Naive thymus-derived CD8-positive, alpha-beta T cell (primary cell): ENCODE measurements around the gene SETD7. TPM values are rescaled to one million over a fixed set of nuclear protein-coding genes. Genes with fewer than 3 reads are reported as not detected.
A peak's percentile ranks its signal among the peaks of the same experiment; 100 is the strongest.

Experiments used
- ATAC-seq, 2 donors: fragments of 150-1000 bp; cut with Tn5 transposase in 1 of 2; sonication (Bioruptor Pico), chemical (Tn5 transposase) in 1 of 2; 1 replicate in 1 of 2; 2 replicates in 1 of 2; pipeline ENCODE4 v1.10.0; 2021; ENCODE audit warnings: mild to moderate bottlenecking in 2 of 2, moderate library complexity in 2 of 2
- POLR2A ChIA-PET: fragments of 350-600 bp; sonication (Branson Sonifier 250); formaldehyde crosslinking; loops from one replicate; lab custom pipeline; 2021; ENCODE audit warnings: antibody characterized with exemption; lab: Charles Lee
- DNase-seq, 10 donors: peaks; one replicate each; pipeline versions ENCODE4 v3.0.0 to v3.0.0-alpha.2; 2020 to 2022
- H3K27ac Mint-ChIP-seq, 10 donors: one replicate each; pipeline ENCODE4 v1.8.0; 2020 to 2022; ENCODE audit warnings: mild to moderate bottlenecking in 10 of 10, mixed read lengths in 10 of 10, moderate library complexity in 4 of 10, inconsistent platforms in 1 of 10
- H3K27me3 Mint-ChIP-seq, 5 donors: one replicate each; pipeline ENCODE4 v1.8.0; 2021 to 2022; ENCODE audit warnings: mixed read lengths in 5 of 5
- H3K36me3 Mint-ChIP-seq, 3 donors: one replicate each; pipeline ENCODE4 v1.8.0; 2020 to 2022; ENCODE audit warnings: mixed read lengths in 3 of 3, mild to moderate bottlenecking in 2 of 3, inconsistent platforms in 1 of 3
- H3K4me1 Mint-ChIP-seq, 4 donors: one replicate each; pipeline ENCODE4 v1.8.0; 2021 to 2022; ENCODE audit warnings: mixed read lengths in 4 of 4
- H3K4me3 Mint-ChIP-seq, 10 donors: one replicate each; pipeline ENCODE4 v1.8.0; 2020 to 2022; ENCODE audit warnings: mild to moderate bottlenecking in 10 of 10, mixed read lengths in 10 of 10, moderate library complexity in 6 of 10, inconsistent platforms in 1 of 10
- H3K9me3 Mint-ChIP-seq, 9 donors: one replicate each; pipeline ENCODE4 v1.8.0; 2020 to 2022; ENCODE audit warnings: mixed read lengths in 9 of 9, mild to moderate bottlenecking in 3 of 9, inconsistent platforms in 1 of 9, moderate library complexity in 1 of 9
- polyA plus RNA-seq, 3 donors: library from polyadenylated mRNA; unstranded; fragments of 300-500 nt; fragmentation: Illumina TruSeq; gene quantifications; one replicate each; pipeline ENCODE4 v1.2.3, GENCODE V29; 2021
- total RNA-seq, 8 experiments: library from RNA in 2 of 8; stranded (reverse) in 2 of 8; gene quantifications; one replicate each; pipeline ENCODE4 v1.2.3 and lab custom pipeline; 2021 to 2026

The SETD7 gene
- total RNA-seq (1 to 10 TPM; 2.3 to 2.7 TPM), polyA plus RNA-seq (under 1 TPM; 0.09 to 0.36 (median 0.32) TPM), total RNA-seq (lab: John Stamatoyannopoulos, UW) (4.7 to 29.4 (median 7.3) reads per million in 6 experiments)

- H3K4me3 Mint-ChIP-seq: peak within 1 kb of the TSS; percentile 91 to 98 (median 95)
- POLR2A ChIA-PET: interaction anchor here (0.6 to 2.0 kb wide), 5 partner anchors 38 to 472 kb away, joined by 3 to 11 read pairs (median 4); partner anchors contain the start of gene NAA15
- peaks cover 13 to 56% (median 35%) of the 10 kb centered on the region in 4 donors for H3K4me1 Mint-ChIP-seq
- peak; percentile 29 to 36 for ATAC-seq
- peak; percentile 10 to 74 (median 34) for DNase-seq
- H3K36me3 Mint-ChIP-seq: peaks cover 0 to 2% (median 0%) of the 10 kb centered on the region in 3 donors
- peak within 1 kb of the TSS; percentile 87 to 98 (median 95) for H3K27ac Mint-ChIP-seq
- H3K27me3 Mint-ChIP-seq: peaks cover 0 to 16% (median 3%) of the 10 kb centered on the region in 5 donors
- no peaks in the 10 kb centered on the region for H3K9me3 Mint-ChIP-seq
These were observed at the start of gene SETD7 for GRCh38 chr4:139556071-139556723. SETD7 (minus strand) TSS chr4:139556219; CDS start chr4:139556137, 82 bp downstream.

- Mint-ChIP-seq H3K4me3 (peak overlapping the region in 8 of 10 donors; percentile 19 to 90 (median 84)), H3K4me1 (peaks cover 13 to 18% (median 15%) of the 10 kb centered on the region in 4 donors), H3K9me3 (peaks cover 0 to 12% (median 0%) of the 10 kb centered on the region in 9 donors), H3K27ac (peak overlapping the region in 3 of 10 donors; percentile 28 to 72 (median 30)), H3K36me3 (no peaks in the 10 kb centered on the region), H3K27me3 (peaks cover 4 to 26% (median 8%) of the 10 kb centered on the region in 5 donors)
- DNase-seq (no peak), ATAC-seq (no peak)
- POLR2A ChIA-PET: no interaction called here
These were observed 49.5 kb upstream of the SETD7 start for GRCh38 chr4:139605516-139605915.

GRCh38 chr4:139603576-139604410 lies 47.8 kb upstream of the SETD7 start:
- peaks cover 4 to 24% (median 11%) of the 10 kb centered on the region in 5 donors for H3K27me3 Mint-ChIP-seq
- peaks cover 13 to 18% (median 15%) of the 10 kb centered on the region in 4 donors for H3K4me1 Mint-ChIP-seq
- H3K9me3 Mint-ChIP-seq: peaks cover 0 to 12% (median 0%) of the 10 kb centered on the region in 9 donors
- POLR2A ChIA-PET: interaction anchor here (1.3 to 1.4 kb wide), 2 partner anchors 46 kb away, joined by 3 read pairs; no protein-coding TSS in a partner anchor
- DNase-seq (peak in 5 of 10 donors; percentile 13 to 37 (median 30)), ATAC-seq (peak in 1 of 2 donors; percentile 43)
- peak overlapping the region in 1 of 10 donors; percentile 17 for H3K4me3 Mint-ChIP-seq
- H3K36me3 Mint-ChIP-seq: no peaks in the 10 kb centered on the region
- no peak overlapping the region for H3K27ac Mint-ChIP-seq

GRCh38 chr4:139602776-139603360 lies 46.8 kb upstream of the SETD7 start:
- H3K36me3 Mint-ChIP-seq: no peaks in the 10 kb centered on the region
- peaks cover 0 to 12% (median 0%) of the 10 kb centered on the region in 9 donors for H3K9me3 Mint-ChIP-seq
- H3K4me3 Mint-ChIP-seq: no peak overlapping the region
- H3K4me1 Mint-ChIP-seq: peaks cover 13 to 17% (median 15%) of the 10 kb centered on the region in 4 donors
- ATAC-seq (no peak), DNase-seq (no peak)
- POLR2A ChIA-PET: interaction anchor here (1.3 to 1.4 kb wide), 2 partner anchors 46 to 47 kb away, joined by 3 read pairs; no protein-coding TSS in a partner anchor
- H3K27me3 Mint-ChIP-seq: peaks cover 3 to 22% (median 13%) of the 10 kb centered on the region in 5 donors
- H3K27ac Mint-ChIP-seq: no peak overlapping the region

GRCh38 chr4:139600662-139601061 lies 44.6 kb upstream of the SETD7 start:
- H3K27me3 Mint-ChIP-seq: peaks cover 1 to 18% (median 15%) of the 10 kb centered on the region in 5 donors
- no peak overlapping the region for H3K4me3 Mint-ChIP-seq
- ATAC-seq (no peak), DNase-seq (no peak)
- no peaks in the 10 kb centered on the region for H3K36me3 Mint-ChIP-seq
- peak overlapping the region in 1 of 10 donors; percentile 15 for H3K27ac Mint-ChIP-seq
- H3K9me3 Mint-ChIP-seq: peaks cover 0 to 1% (median 0%) of the 10 kb centered on the region in 9 donors
- peaks cover 0 to 5% (median under 1%) of the 10 kb centered on the region in 4 donors for H3K4me1 Mint-ChIP-seq
- POLR2A ChIA-PET: no interaction called here

- POLR2A ChIA-PET: no interaction called here
- no peaks in the 10 kb centered on the region for H3K4me1 Mint-ChIP-seq
- DNase-seq: no peak
- no peaks in the 10 kb centered on the region for H3K36me3 Mint-ChIP-seq
- H3K9me3 Mint-ChIP-seq: no peaks in the 10 kb centered on the region
- ATAC-seq: no peak
- no peak overlapping the region for H3K27ac Mint-ChIP-seq
- H3K27me3 Mint-ChIP-seq: peaks cover 2 to 17% (median 14%) of the 10 kb centered on the region in 5 donors
- H3K4me3 Mint-ChIP-seq: no peak overlapping the region
These were observed 43.8 kb upstream of the SETD7 start for GRCh38 chr4:139599594-139600374.

- no peaks in the 10 kb centered on the region for H3K36me3 Mint-ChIP-seq
- H3K9me3 Mint-ChIP-seq: no peaks in the 10 kb centered on the region
- POLR2A ChIA-PET: no interaction called here
- no peak for DNase-seq
- H3K4me1 Mint-ChIP-seq: no peaks in the 10 kb centered on the region
- H3K4me3 Mint-ChIP-seq: no peak overlapping the region
- H3K27ac Mint-ChIP-seq: peak overlapping the region in 1 of 10 donors; percentile 5
- H3K27me3 Mint-ChIP-seq: peaks cover 2 to 17% (median 14%) of the 10 kb centered on the region in 5 donors
- no peak for ATAC-seq
These were observed 43.1 kb upstream of the SETD7 start for GRCh38 chr4:139599076-139599475.

GRCh38 chr4:139596684-139597279 lies 40.8 kb upstream of the SETD7 start:
- ATAC-seq (no peak), DNase-seq (no peak)
- Mint-ChIP-seq H3K4me1 (no peaks in the 10 kb centered on the region), H3K36me3 (no peaks in the 10 kb centered on the region), H3K27me3 (peaks cover 6 to 17% (median 17%) of the 10 kb centered on the region in 5 donors), H3K27ac (no peak overlapping the region), H3K4me3 (no peak overlapping the region), H3K9me3 (no peaks in the 10 kb centered on the region)
- POLR2A ChIA-PET: no interaction called here

- H3K27me3 Mint-ChIP-seq: peaks cover 6 to 17% (median 17%) of the 10 kb centered on the region in 5 donors
- H3K9me3 Mint-ChIP-seq: no peaks in the 10 kb centered on the region
- no peaks in the 10 kb centered on the region for H3K36me3 Mint-ChIP-seq
- no peak overlapping the region for H3K4me3 Mint-ChIP-seq
- ATAC-seq: no peak
- DNase-seq: no peak
- no peaks in the 10 kb centered on the region for H3K4me1 Mint-ChIP-seq
- POLR2A ChIA-PET: interaction anchor here (0.8 kb wide), 1 partner anchor 39 kb away, joined by 3 read pairs; no protein-coding TSS in a partner anchor
- peak overlapping the region in 1 of 10 donors; percentile 18 for H3K27ac Mint-ChIP-seq
These were observed 40.1 kb upstream of the SETD7 start for GRCh38 chr4:139596034-139596683.

GRCh38 chr4:139594591-139595185 lies 38.7 kb upstream of the SETD7 start:
- Mint-ChIP-seq H3K36me3 (no peaks in the 10 kb centered on the region), H3K4me3 (no peak overlapping the region), H3K4me1 (no peaks in the 10 kb centered on the region), H3K27me3 (peaks cover 6 to 17% (median 15%) of the 10 kb centered on the region in 5 donors), H3K9me3 (no peaks in the 10 kb centered on the region), H3K27ac (peak overlapping the region in 1 of 10 donors; percentile 6)
- ATAC-seq: no peak
- no peak for DNase-seq
- POLR2A ChIA-PET: no interaction called here
